ENCODE measurements around the gene FILIP1. TPM values are rescaled to one million over a fixed set of nuclear protein-coding genes. Genes with fewer than 3 reads are reported as not detected.

Gene FILIP1
- total RNA-seq, 1 donor from 2014 or later = 13.6 TPM

GRCh38 chr6:75329703-75330102 lies 163.9 kb downstream of the FILIP1 start:
- no peaks in the 10 kb centered on the region for H3K27me3 ChIP-seq
- H3K36me3 ChIP-seq = no peaks in the 10 kb centered on the region
- H3K9me3 ChIP-seq = no peaks in the 10 kb centered on the region
- no peak for TF ChIP-seq CTCF (IDR thresholded peaks at IDR 0.05)
- intact Hi-C loops (cut with DNase I) = no loop called here
- peaks cover 0 to 5% of the 10 kb centered on the region in 2 donors for H3K4me1 ChIP-seq
- no peak overlapping the region for H3K27ac ChIP-seq
- no peak for DNase-seq (ENCODE audit: low spot score in 2 of 2)
- no peak overlapping the region for H3K4me3 ChIP-seq

- DNase-seq (ENCODE audit: low spot score in 2 of 2) = no peak
- TF ChIP-seq CTCF (IDR thresholded peaks at IDR 0.05) = no peak
- intact Hi-C loops (cut with DNase I) = no loop called here
- Histone ChIP-seq H3K4me3 (no peak overlapping the region), H3K4me1 (no peaks in the 10 kb centered on the region), H3K27me3 (no peaks in the 10 kb centered on the region), H3K9me3 (no peaks in the 10 kb centered on the region), H3K27ac (no peak overlapping the region), H3K36me3 (peaks cover 0 to 2% of the 10 kb centered on the region in 2 donors)
Observed at GRCh38 chr6:75327807-75328206, 165.8 kb downstream of the FILIP1 start.

- no peak for TF ChIP-seq CTCF (IDR thresholded peaks at IDR 0.05)
- Histone ChIP-seq H3K9me3 (no peaks in the 10 kb centered on the region), H3K4me1 (no peaks in the 10 kb centered on the region), H3K27ac (no peak overlapping the region), H3K27me3 (no peaks in the 10 kb centered on the region), H3K4me3 (no peak overlapping the region), H3K36me3 (peaks cover 0 to 6% of the 10 kb centered on the region in 2 donors)
- intact Hi-C loops (cut with DNase I) = no loop called here
- no peak for DNase-seq (ENCODE audit: low spot score in 2 of 2)
Observed at GRCh38 chr6:75326557-75327258, 166.9 kb downstream of the FILIP1 start.

GRCh38 chr6:75318900-75319299 lies 174.7 kb downstream of the FILIP1 start:
- no peak for TF ChIP-seq CTCF (IDR thresholded peaks at IDR 0.05)
- no peak overlapping the region for H3K4me3 ChIP-seq
- intact Hi-C loops (cut with DNase I) = no loop called here
- peaks cover 0 to 16% of the 10 kb centered on the region in 2 donors for H3K4me1 ChIP-seq
- no peaks in the 10 kb centered on the region for H3K9me3 ChIP-seq
- peaks cover 0 to 6% of the 10 kb centered on the region in 2 donors for H3K36me3 ChIP-seq
- no peak for DNase-seq (ENCODE audit: low spot score in 2 of 2)
- H3K27me3 ChIP-seq = no peaks in the 10 kb centered on the region
- H3K27ac ChIP-seq = no peak overlapping the region

GRCh38 chr6:75317503-75318206 lies 175.9 kb downstream of the FILIP1 start:
- Histone ChIP-seq H3K4me1 (peaks cover 0 to 16% of the 10 kb centered on the region in 2 donors), H3K9me3 (no peaks in the 10 kb centered on the region), H3K27ac (peak overlapping the region; percentile 50 to 64), H3K27me3 (no peaks in the 10 kb centered on the region), H3K36me3 (peaks cover 0 to 4% of the 10 kb centered on the region in 2 donors), H3K4me3 (no peak overlapping the region)
- no peak for DNase-seq (ENCODE audit: low spot score in 2 of 2)
- intact Hi-C loops (cut with DNase I) = loop anchor here (2.0 kb wide), 1 partner anchor 17 kb away; no protein-coding TSS in a partner anchor
- TF ChIP-seq CTCF (IDR thresholded peaks at IDR 0.05) = no peak

Measured in ascending aorta (tissue), 2 donors.